Small intestine (tissue), 7 donors: ENCODE data around the gene HSF5. TPM values are rescaled to one million over a fixed set of nuclear protein-coding genes. Genes with fewer than 3 reads are reported as not detected.
"Not testable (repeated sequence)": the region's sequence is repeated elsewhere in the genome, so short reads cannot be mapped to it uniquely, and the experiment has no call there.

Source experiments
- DNase-seq, 2 donors: peaks; one replicate each; pipeline versions ENCODE4 v3.0.0 to v3.0.0-alpha.2; 2013
- FAIRE-seq: peaks from 2 replicates; lab custom pipeline; 2012; peaks lifted over from hg19 to GRCh38; lab: Jason Lieb, UNC
- H3K27ac ChIP-seq, 3 donors: one replicate each; pipeline ENCODE4 v1.5.1; 2013; ENCODE audit warnings: low read length in 2 of 3, mild to moderate bottlenecking in 2 of 3, control low read depth in 1 of 3, inconsistent platforms in 1 of 3, low read depth in 1 of 3, moderate library complexity in 1 of 3
- H3K27me3 ChIP-seq, 3 donors: one replicate each; pipeline ENCODE4 v1.6.1; 2013; ENCODE audit warnings: low read length in 3 of 3, inconsistent platforms in 1 of 3; ENCODE audit not compliant: control insufficient read depth in 3 of 3, insufficient read depth in 3 of 3
- H3K36me3 ChIP-seq, 3 donors: one replicate each; pipeline ENCODE4 v1.6.1; 2013; ENCODE audit warnings: low read length in 3 of 3, inconsistent platforms in 1 of 3, low read depth in 1 of 3, mild to moderate bottlenecking in 1 of 3, moderate library complexity in 1 of 3; ENCODE audit not compliant: control insufficient read depth in 3 of 3, insufficient read depth in 2 of 3
- H3K4me1 ChIP-seq, 3 donors: one replicate each; pipeline ENCODE4 v1.6.1; 2013; ENCODE audit warnings: low read length in 2 of 3, inconsistent platforms in 1 of 3, low read depth in 1 of 3, mild to moderate bottlenecking in 1 of 3, moderate library complexity in 1 of 3; ENCODE audit not compliant: control insufficient read depth in 3 of 3, insufficient read depth in 2 of 3
- H3K4me3 ChIP-seq, 3 donors: one replicate each; pipeline ENCODE4 v1.5.1; 2013; ENCODE audit warnings: low read length in 3 of 3, control low read depth in 1 of 3, inconsistent platforms in 1 of 3, low read depth in 1 of 3, mild to moderate bottlenecking in 1 of 3, moderate library complexity in 1 of 3
- H3K9me3 ChIP-seq, 2 donors: one replicate each; pipeline ENCODE4 v1.6.1; 2013; ENCODE audit warnings: low read depth in 1 of 2, low read length in 1 of 2; ENCODE audit not compliant: control insufficient read depth in 2 of 2, insufficient read depth in 1 of 2
- WGBS, 3 donors: extraction: QIAGEN DNeasy Blood & Tissue Kit; methylation state at CpG; one replicate each; pipeline ENCODE4 v1.1.7; 2013; 5-methylcytosine and 5-hydroxymethylcytosine counted together
- polyA plus RNA-seq, 4 donors: library from polyadenylated mRNA; stranded (reverse) in 3 of 4; unstranded in 1 of 4; fragments of 200-250 nt in 3 of 4; fragments of 120-200 nt in 1 of 4; gene quantifications; one replicate each; pipeline versions ENCODE4 v1.2.1 to v1.2.3, GENCODE V29; 2013
- donor health status: healthy with polysubstance abuse.
- donor health status: control.
- donor health status: control.
- donor health status: Bipolar disorder and iron deficiency.
- donor health status: healthy.

HSF5 gene
- polyA plus RNA-seq, 4 donors: 0.01 to 0.03 TPM; not detected in 2

GRCh38 chr17:58484600-58484999 lies 3.6 kb downstream of the HSF5 start:
- DNase-seq: peak; percentile 23 to 35
- Histone ChIP-seq H3K27me3 (no peaks in the 10 kb centered on the region), H3K4me3 (no peak overlapping the region), H3K9me3 (peaks cover 0 to 2% of the 10 kb centered on the region in 2 donors), H3K4me1 (no peaks in the 10 kb centered on the region), H3K27ac (no peak overlapping the region), H3K36me3 (peaks cover 2 to 14% (median 4%) of the 10 kb centered on the region in 3 donors)
- no peak for FAIRE-seq
- WGBS, 3 donors: 65 to 86% (median 75%) methylated on average over 2 to 3 of the region's 3 CpGs

GRCh38 chr17:58481798-58482197 lies 6.4 kb downstream of the HSF5 start:
- not testable (repeated sequence) for H3K9me3 ChIP-seq, H3K27ac ChIP-seq, H3K4me3 ChIP-seq, H3K36me3 ChIP-seq, FAIRE-seq, H3K4me1 ChIP-seq, H3K27me3 ChIP-seq, DNase-seq
- 72 to 83% (median 77%) methylated on average over 5 of the region's 5 CpGs for WGBS, 3 donors

GRCh38 chr17:58480090-58480489 lies 8.1 kb downstream of the HSF5 start:
- no peaks in the 10 kb centered on the region for H3K27me3 ChIP-seq
- no peak overlapping the region for H3K4me3 ChIP-seq
- H3K9me3 ChIP-seq: no peaks in the 10 kb centered on the region
- DNase-seq: no peak
- no peak for FAIRE-seq
- no peaks in the 10 kb centered on the region for H3K4me1 ChIP-seq
- no peaks in the 10 kb centered on the region for H3K36me3 ChIP-seq
- 76 to 86% (median 79%) methylated on average over 6 of the region's 6 CpGs for WGBS, 3 donors
- H3K27ac ChIP-seq: no peak overlapping the region

- WGBS, 3 donors: 80 to 93% (median 87%) methylated on average over 18 of the region's 18 CpGs
- no peak for FAIRE-seq
- H3K9me3 ChIP-seq: no peaks in the 10 kb centered on the region
Measured at GRCh38 chr17:58476812-58477211, 11.4 kb downstream of the HSF5 start.

GRCh38 chr17:58475985-58476384 lies 12.2 kb downstream of the HSF5 start:
- FAIRE-seq (no peak), DNase-seq (no peak)
- no peaks in the 10 kb centered on the region for H3K9me3 ChIP-seq
- no peak overlapping the region for H3K4me3 ChIP-seq
- H3K27ac ChIP-seq: no peak overlapping the region
- H3K4me1 ChIP-seq: no peaks in the 10 kb centered on the region
- H3K36me3 ChIP-seq: no peaks in the 10 kb centered on the region
- H3K27me3 ChIP-seq: no peaks in the 10 kb centered on the region

More at GRCh38 chr17:58476812-58477211, 11.4 kb downstream of the HSF5 start:
- Histone ChIP-seq H3K27me3 (no peaks in the 10 kb centered on the region), H3K4me1 (no peaks in the 10 kb centered on the region), H3K36me3 (no peaks in the 10 kb centered on the region), H3K4me3 (no peak overlapping the region), H3K27ac (no peak overlapping the region)
- DNase-seq: no peak

GRCh38 chr17:58470356-58470755 lies 17.9 kb downstream of the HSF5 start:
- Histone ChIP-seq H3K36me3 (no peaks in the 10 kb centered on the region), H3K4me1 (no peaks in the 10 kb centered on the region), H3K9me3 (no peaks in the 10 kb centered on the region), H3K4me3 (no peak overlapping the region), H3K27ac (no peak overlapping the region), H3K27me3 (no peaks in the 10 kb centered on the region)
- DNase-seq: no peak
- no peak for FAIRE-seq
- 91 to 94% (median 91%) methylated on average over 6 of the region's 6 CpGs for WGBS, 3 donors

- DNase-seq (no peak), FAIRE-seq (no peak)
- no peak overlapping the region for H3K27ac ChIP-seq
Measured at GRCh38 chr17:58468944-58469343, 19.3 kb downstream of the HSF5 start.

GRCh38 chr17:58455491-58455890 lies 32.7 kb downstream of the HSF5 start:
- no peak for DNase-seq
- no peaks in the 10 kb centered on the region for H3K36me3 ChIP-seq
- no peak for FAIRE-seq
- no peak overlapping the region for H3K27ac ChIP-seq
- no peaks in the 10 kb centered on the region for H3K27me3 ChIP-seq
- H3K4me3 ChIP-seq: no peak overlapping the region
- H3K9me3 ChIP-seq: no peaks in the 10 kb centered on the region
- no peaks in the 10 kb centered on the region for H3K4me1 ChIP-seq

More at GRCh38 chr17:58468944-58469343, 19.3 kb downstream of the HSF5 start:
- 37 to 61% (median 53%) methylated on average over 3 of the region's 3 CpGs for WGBS, 3 donors
- Histone ChIP-seq H3K4me3 (no peak overlapping the region), H3K4me1 (no peaks in the 10 kb centered on the region), H3K27me3 (no peaks in the 10 kb centered on the region), H3K9me3 (no peaks in the 10 kb centered on the region), H3K36me3 (no peaks in the 10 kb centered on the region)

- no peaks in the 10 kb centered on the region for H3K27me3 ChIP-seq
- FAIRE-seq: no peak
- H3K27ac ChIP-seq: no peak overlapping the region
- no peak for DNase-seq
- H3K9me3 ChIP-seq: peaks cover 0 to 4% of the 10 kb centered on the region in 2 donors
- no peak overlapping the region for H3K4me3 ChIP-seq
- 93 to 96% (median 94%) methylated on average over 1 of the region's 1 CpG for WGBS, 3 donors
- no peaks in the 10 kb centered on the region for H3K36me3 ChIP-seq
- no peaks in the 10 kb centered on the region for H3K4me1 ChIP-seq
Measured at GRCh38 chr17:58452738-58453137, 35.5 kb downstream of the HSF5 start.
